HCT116 (cell line): ENCODE data around the gene PLCB1.

Experiments
- CEBPB ChIP-seq: IDR thresholded peaks from 2 replicates; pipeline ENCODE4 v1.6.1; 2012; ENCODE audit warnings: low read depth
- EGR1 ChIP-seq: IDR thresholded peaks from 2 replicates; pipeline ENCODE4 v1.6.1; 2012; ENCODE audit warnings: low read depth
- EZH2 ChIP-seq: fragments of 200-600 bp; sonication (generic); IDR thresholded peaks from 2 replicates; pipeline ENCODE4 v1.6.1; 2017; ENCODE audit warnings: antibody characterized with exemption, mixed run types
- MAX ChIP-seq: IDR thresholded peaks from 2 replicates; pipeline ENCODE4 v1.6.1; 2012
- POLR2A ChIP-seq: IDR thresholded peaks from 2 replicates; pipeline ENCODE4 v1.7.0; 2011; ENCODE audit warnings: borderline replicate concordance; ENCODE audit not compliant: insufficient read depth, insufficient read length; ENCODE audit errors: extremely low read depth
- REST ChIP-seq: IDR thresholded peaks from 2 replicates; pipeline ENCODE4 v1.6.1; 2012; ENCODE audit warnings: low read depth
- SP1 ChIP-seq: IDR thresholded peaks from 2 replicates; pipeline ENCODE4 v1.6.1; 2012; ENCODE audit warnings: low read depth
- TCF7L2 ChIP-seq: IDR thresholded peaks from 2 replicates; pipeline ENCODE4 v1.7.0; 2011; ENCODE audit warnings: borderline replicate concordance, inconsistent platforms; ENCODE audit not compliant: insufficient read depth, insufficient read length; ENCODE audit errors: extremely low read depth
- ZFX ChIP-seq: fragments of 450-650 bp; IDR thresholded peaks from 2 replicates; pipeline ENCODE4 v1.6.1; 2017
- ZNF274 ChIP-seq: fragments of 200-500 bp; sonication (Bioruptor generic); IDR thresholded peaks from 2 replicates; pipeline ENCODE4 v1.6.1; 2014; ENCODE audit warnings: mild to moderate bottlenecking, low read depth, low read length, inconsistent platforms
- TF ChIP-seq, protein P1 (sequence below), 3 experiments: fragments of 200-600 bp in 1 of 3; sonication (generic) in 1 of 3; IDR thresholded peaks in 2 of 3; conservative IDR thresholded peaks in 1 of 3; 2 replicates each; pipeline ENCODE4 v1.5.1; 2012 to 2017; ENCODE audit warnings: low read depth in 2 of 3, low read length in 2 of 3, antibody characterized with exemption in 1 of 3, borderline replicate concordance in 1 of 3, control low read depth in 1 of 3, mild to moderate bottlenecking in 1 of 3, mixed read lengths in 1 of 3, mixed run types in 1 of 3, moderate library complexity in 1 of 3; ENCODE audit not compliant: insufficient read depth in 1 of 3
- TF ChIP-seq, protein P2 (sequence below): IDR thresholded peaks from 2 replicates; pipeline ENCODE4 v1.6.1; 2011; ENCODE audit warnings: mild to moderate bottlenecking, low read length, moderate library complexity; ENCODE audit not compliant: insufficient replicate concordance; ENCODE audit errors: extremely low read depth

DNA sequence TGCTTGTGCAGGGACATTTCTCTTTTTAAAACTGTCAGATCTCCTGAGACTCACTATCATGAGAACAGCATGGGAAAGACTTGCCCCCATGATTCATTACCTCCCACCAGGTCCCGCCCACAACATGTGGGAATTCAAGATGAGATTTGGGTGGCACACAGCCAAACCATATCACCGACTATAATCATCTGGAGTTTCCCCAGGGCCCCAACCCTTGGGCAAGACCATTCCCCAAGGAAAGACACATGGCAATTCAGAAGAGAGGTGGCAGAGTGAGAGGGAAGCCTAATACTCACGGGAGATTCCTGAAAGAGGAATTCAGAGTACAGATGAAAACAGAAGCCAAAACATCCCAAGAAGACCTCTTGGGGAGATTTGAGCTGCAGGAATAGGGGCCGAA, 645.8 kb downstream of the PLCB1 start:
- TF ChIP-seq ZNF274 (no peak), REST (no peak), EGR1 (no peak), ZFX (no peak), POLR2A (no peak), SP1 (no peak), TCF7L2 (no peak), MAX (no peak), CEBPB (no peak), EZH2 (no peak)
- TF ChIP-seq, protein P1, sequence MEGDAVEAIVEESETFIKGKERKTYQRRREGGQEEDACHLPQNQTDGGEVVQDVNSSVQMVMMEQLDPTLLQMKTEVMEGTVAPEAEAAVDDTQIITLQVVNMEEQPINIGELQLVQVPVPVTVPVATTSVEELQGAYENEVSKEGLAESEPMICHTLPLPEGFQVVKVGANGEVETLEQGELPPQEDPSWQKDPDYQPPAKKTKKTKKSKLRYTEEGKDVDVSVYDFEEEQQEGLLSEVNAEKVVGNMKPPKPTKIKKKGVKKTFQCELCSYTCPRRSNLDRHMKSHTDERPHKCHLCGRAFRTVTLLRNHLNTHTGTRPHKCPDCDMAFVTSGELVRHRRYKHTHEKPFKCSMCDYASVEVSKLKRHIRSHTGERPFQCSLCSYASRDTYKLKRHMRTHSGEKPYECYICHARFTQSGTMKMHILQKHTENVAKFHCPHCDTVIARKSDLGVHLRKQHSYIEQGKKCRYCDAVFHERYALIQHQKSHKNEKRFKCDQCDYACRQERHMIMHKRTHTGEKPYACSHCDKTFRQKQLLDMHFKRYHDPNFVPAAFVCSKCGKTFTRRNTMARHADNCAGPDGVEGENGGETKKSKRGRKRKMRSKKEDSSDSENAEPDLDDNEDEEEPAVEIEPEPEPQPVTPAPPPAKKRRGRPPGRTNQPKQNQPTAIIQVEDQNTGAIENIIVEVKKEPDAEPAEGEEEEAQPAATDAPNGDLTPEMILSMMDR (IDR thresholded peaks at IDR 0.05 in 2 of 3, conservative IDR thresholded peaks at IDR 0.05 in 1 of 3; ENCODE audit: borderline replicate concordance in 1 of 3, insufficient read depth in 1 of 3, low read depth in 2 of 3, low read length in 2 of 3) = no peak
- TF ChIP-seq, protein P2, sequence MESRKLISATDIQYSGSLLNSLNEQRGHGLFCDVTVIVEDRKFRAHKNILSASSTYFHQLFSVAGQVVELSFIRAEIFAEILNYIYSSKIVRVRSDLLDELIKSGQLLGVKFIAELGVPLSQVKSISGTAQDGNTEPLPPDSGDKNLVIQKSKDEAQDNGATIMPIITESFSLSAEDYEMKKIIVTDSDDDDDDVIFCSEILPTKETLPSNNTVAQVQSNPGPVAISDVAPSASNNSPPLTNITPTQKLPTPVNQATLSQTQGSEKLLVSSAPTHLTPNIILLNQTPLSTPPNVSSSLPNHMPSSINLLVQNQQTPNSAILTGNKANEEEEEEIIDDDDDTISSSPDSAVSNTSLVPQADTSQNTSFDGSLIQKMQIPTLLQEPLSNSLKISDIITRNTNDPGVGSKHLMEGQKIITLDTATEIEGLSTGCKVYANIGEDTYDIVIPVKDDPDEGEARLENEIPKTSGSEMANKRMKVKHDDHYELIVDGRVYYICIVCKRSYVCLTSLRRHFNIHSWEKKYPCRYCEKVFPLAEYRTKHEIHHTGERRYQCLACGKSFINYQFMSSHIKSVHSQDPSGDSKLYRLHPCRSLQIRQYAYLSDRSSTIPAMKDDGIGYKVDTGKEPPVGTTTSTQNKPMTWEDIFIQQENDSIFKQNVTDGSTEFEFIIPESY = no peak
